ENCODE measurements around the gene TRIM42.
A peak's percentile ranks its signal among the peaks of the same experiment; 100 is the strongest.

TRIM42 gene

GRCh38 chr3:140717921-140718320, 40.1 kb downstream of the TRIM42 start:
- no peak for TF ChIP-seq JUND (IDR thresholded peaks at IDR 0.05; ENCODE audit: low read depth)
- in situ Hi-C loops (cut with HindIII; ENCODE audit: low pct_unique_long_range_greater_than_20kb, low sequenced_read_pairs): no loop called here
- DNase-seq (ENCODE audit: low read depth in 1 of 2, low spot score in 1 of 2): no peak

GRCh38 chr3:140719841-140720614, 42.2 kb downstream of the TRIM42 start:
- no peak for TF ChIP-seq JUND (IDR thresholded peaks at IDR 0.05; ENCODE audit: low read depth)
- DNase-seq (ENCODE audit: low read depth in 1 of 2, low spot score in 1 of 2): no peak
- in situ Hi-C loops (cut with HindIII; ENCODE audit: low pct_unique_long_range_greater_than_20kb, low sequenced_read_pairs): no loop called here

GRCh38 chr3:140723576-140723975, 45.7 kb downstream of the TRIM42 start:
- in situ Hi-C loops (cut with HindIII; ENCODE audit: low pct_unique_long_range_greater_than_20kb, low sequenced_read_pairs): no loop called here
- no peak for DNase-seq (ENCODE audit: low read depth in 1 of 2, low spot score in 1 of 2)
- TF ChIP-seq JUND (IDR thresholded peaks at IDR 0.05; ENCODE audit: low read depth): no peak

GRCh38 chr3:140724856-140725812, 47.3 kb downstream of the TRIM42 start:
- in situ Hi-C loops (cut with HindIII; ENCODE audit: low pct_unique_long_range_greater_than_20kb, low sequenced_read_pairs): no loop called here
- no peak for DNase-seq (ENCODE audit: low read depth in 1 of 2, low spot score in 1 of 2)

GRCh38 chr3:140726066-140726465, 48.2 kb downstream of the TRIM42 start:
- no peak for DNase-seq (ENCODE audit: low read depth in 1 of 2, low spot score in 1 of 2)
- in situ Hi-C loops (cut with HindIII; ENCODE audit: low pct_unique_long_range_greater_than_20kb, low sequenced_read_pairs): no loop called here
- TF ChIP-seq JUND (IDR thresholded peaks at IDR 0.05; ENCODE audit: low read depth): no peak

More at GRCh38 chr3:140724856-140725812, 47.3 kb downstream of the TRIM42 start:
- no peak for TF ChIP-seq JUND (IDR thresholded peaks at IDR 0.05; ENCODE audit: low read depth)

GRCh38 chr3:140727886-140728285, 50.0 kb downstream of the TRIM42 start:
- in situ Hi-C loops (cut with HindIII; ENCODE audit: low pct_unique_long_range_greater_than_20kb, low sequenced_read_pairs): no loop called here
- no peak for TF ChIP-seq JUND (IDR thresholded peaks at IDR 0.05; ENCODE audit: low read depth)
- peak in 1 of 2 experiments; percentile 22 for DNase-seq (ENCODE audit: low read depth in 1 of 2, low spot score in 1 of 2)

- DNase-seq (ENCODE audit: low read depth in 1 of 2, low spot score in 1 of 2): no peak
- in situ Hi-C loops (cut with HindIII; ENCODE audit: low pct_unique_long_range_greater_than_20kb, low sequenced_read_pairs): no loop called here
- TF ChIP-seq JUND (IDR thresholded peaks at IDR 0.05; ENCODE audit: low read depth): no peak
Measured at GRCh38 chr3:140731440-140732119, 53.7 kb downstream of the TRIM42 start.

- no peak for DNase-seq (ENCODE audit: low read depth in 1 of 2, low spot score in 1 of 2)
- in situ Hi-C loops (cut with HindIII; ENCODE audit: low pct_unique_long_range_greater_than_20kb, low sequenced_read_pairs): no loop called here
- no peak for TF ChIP-seq JUND (IDR thresholded peaks at IDR 0.05; ENCODE audit: low read depth)
Measured at GRCh38 chr3:140733623-140734022, 55.8 kb downstream of the TRIM42 start.

- DNase-seq (ENCODE audit: low read depth in 1 of 2, low spot score in 1 of 2): peak; percentile 68 to 76
- no peak for TF ChIP-seq JUND (IDR thresholded peaks at IDR 0.05; ENCODE audit: low read depth)
- in situ Hi-C loops (cut with HindIII; ENCODE audit: low pct_unique_long_range_greater_than_20kb, low sequenced_read_pairs): no loop called here
Measured at GRCh38 chr3:140736863-140737460, 59.1 kb downstream of the TRIM42 start.

GRCh38 chr3:140742116-140742515, 64.3 kb downstream of the TRIM42 start:
- no peak for DNase-seq (ENCODE audit: low read depth in 1 of 2, low spot score in 1 of 2)
- TF ChIP-seq JUND (IDR thresholded peaks at IDR 0.05; ENCODE audit: low read depth): no peak
- in situ Hi-C loops (cut with HindIII; ENCODE audit: low pct_unique_long_range_greater_than_20kb, low sequenced_read_pairs): no loop called here

- in situ Hi-C loops (cut with HindIII; ENCODE audit: low pct_unique_long_range_greater_than_20kb, low sequenced_read_pairs): no loop called here
- no peak for TF ChIP-seq JUND (IDR thresholded peaks at IDR 0.05; ENCODE audit: low read depth)
- no peak for DNase-seq (ENCODE audit: low read depth in 1 of 2, low spot score in 1 of 2)
Measured at GRCh38 chr3:140748171-140748570, 70.3 kb downstream of the TRIM42 start.

- in situ Hi-C loops (cut with HindIII; ENCODE audit: low pct_unique_long_range_greater_than_20kb, low sequenced_read_pairs): no loop called here
- no peak for TF ChIP-seq JUND (IDR thresholded peaks at IDR 0.05; ENCODE audit: low read depth)
- no peak for DNase-seq (ENCODE audit: low read depth in 1 of 2, low spot score in 1 of 2)
Measured at GRCh38 chr3:140748903-140749302, 71.0 kb downstream of the TRIM42 start.

Measured in T47D (cell line).